HG02571 (cell line): ENCODE results near the gene VKORC1L1.
"Not testable (repeated sequence)": the region's sequence is repeated elsewhere in the genome, so short reads cannot be mapped to it uniquely, and the experiment has no call there.

ENCODE experiments used
- ATAC-seq: cut with Tn5 transposase; IDR thresholded peaks from one replicate; pipeline ENCODE4 v1.9.1; 2021; ENCODE audit warnings: mild to moderate bottlenecking, moderate library complexity; ENCODE audit not compliant: unreplicated experiment

The VKORC1L1 gene

DNA sequence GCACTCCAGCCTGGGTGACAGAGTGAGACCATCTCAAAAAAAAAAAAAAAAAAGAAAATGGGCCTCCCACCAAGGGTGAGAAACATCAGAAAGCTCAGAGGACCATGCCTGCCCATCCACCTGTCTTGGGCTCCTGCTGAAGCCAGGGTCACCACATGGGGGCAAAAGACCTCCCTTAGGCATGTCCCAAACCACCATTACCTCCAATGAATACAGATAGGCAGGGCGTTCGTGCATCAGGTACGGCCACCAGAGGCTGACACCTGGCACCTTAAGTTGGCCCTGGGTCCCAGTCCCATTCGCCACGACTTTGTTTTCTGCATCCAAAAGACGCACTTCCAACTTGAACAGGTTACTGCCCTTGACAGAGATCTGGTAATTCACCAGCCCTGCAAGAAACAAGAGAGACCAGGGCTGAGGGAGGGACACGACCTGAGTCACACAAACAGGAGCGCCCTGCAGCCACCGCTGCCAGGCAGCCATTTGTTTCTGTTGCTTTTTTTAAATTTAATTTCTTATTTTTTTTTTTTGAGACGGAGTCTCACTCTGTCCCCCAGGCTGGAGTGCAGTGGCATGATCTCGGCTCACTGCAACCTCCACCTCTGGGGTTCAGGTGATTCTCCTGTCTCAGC lies 103.1 kb downstream of the VKORC1L1 start:
- ATAC-seq, result no peak

DNA sequence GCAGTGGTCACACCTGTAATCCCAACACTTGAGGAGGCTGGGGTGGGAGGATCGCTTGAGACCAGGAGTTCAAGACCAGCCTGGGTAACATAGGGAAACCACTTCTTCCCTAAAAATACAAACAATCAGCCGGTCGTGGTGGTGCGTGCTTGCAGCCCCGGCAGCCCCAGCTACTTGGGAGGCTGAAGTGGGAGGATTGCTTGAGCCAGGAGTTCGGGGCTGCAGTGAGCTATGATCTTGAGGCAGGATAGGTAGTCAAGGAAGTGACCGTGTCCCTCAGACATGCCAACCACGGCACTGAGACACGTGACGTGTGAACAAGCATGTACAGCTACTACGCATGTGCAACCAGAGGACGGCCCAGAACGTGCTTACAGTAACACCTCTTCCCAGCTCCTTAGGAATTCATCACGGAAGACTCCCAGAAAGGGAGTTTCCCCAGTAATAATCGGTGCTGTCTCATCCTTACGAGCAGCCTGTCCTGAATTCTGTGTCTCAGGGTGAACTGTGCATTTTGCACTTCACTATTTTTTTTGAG lies 103.9 kb downstream of the VKORC1L1 start:
- no peak for ATAC-seq

DNA sequence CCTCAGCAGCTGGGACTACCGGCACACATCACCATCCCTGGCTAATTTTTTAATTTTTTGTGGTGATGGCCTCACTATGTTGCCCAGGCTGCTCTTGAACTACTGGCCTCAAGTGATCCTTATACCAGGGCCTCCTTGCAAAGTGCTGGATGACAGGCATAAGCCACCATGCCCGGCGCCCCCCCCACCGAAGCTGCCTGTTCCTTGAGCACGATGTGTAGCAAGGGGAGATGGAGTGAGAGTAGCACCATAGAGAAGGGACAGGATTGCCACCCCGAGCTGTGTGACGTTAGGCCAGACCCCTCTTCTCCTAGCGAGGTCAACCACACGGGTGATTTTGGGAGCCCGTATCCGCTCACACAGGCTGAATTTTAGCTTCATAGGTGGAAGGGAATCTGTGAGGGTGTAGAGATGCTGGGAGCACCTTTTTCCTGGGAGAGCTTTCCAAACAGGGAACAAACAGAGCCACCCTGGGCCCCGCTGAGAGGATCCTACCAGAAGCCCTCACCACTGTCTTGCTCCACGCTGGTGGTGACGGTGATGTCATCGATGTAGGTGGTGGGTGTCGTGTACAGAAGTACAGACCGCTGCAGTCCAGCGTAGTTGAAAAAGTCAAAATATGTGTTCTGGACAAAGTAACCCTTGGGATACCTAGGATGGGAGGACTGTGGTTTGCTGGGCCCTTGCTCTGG lies 106.2 kb downstream of the VKORC1L1 start:
- no peak for ATAC-seq

DNA sequence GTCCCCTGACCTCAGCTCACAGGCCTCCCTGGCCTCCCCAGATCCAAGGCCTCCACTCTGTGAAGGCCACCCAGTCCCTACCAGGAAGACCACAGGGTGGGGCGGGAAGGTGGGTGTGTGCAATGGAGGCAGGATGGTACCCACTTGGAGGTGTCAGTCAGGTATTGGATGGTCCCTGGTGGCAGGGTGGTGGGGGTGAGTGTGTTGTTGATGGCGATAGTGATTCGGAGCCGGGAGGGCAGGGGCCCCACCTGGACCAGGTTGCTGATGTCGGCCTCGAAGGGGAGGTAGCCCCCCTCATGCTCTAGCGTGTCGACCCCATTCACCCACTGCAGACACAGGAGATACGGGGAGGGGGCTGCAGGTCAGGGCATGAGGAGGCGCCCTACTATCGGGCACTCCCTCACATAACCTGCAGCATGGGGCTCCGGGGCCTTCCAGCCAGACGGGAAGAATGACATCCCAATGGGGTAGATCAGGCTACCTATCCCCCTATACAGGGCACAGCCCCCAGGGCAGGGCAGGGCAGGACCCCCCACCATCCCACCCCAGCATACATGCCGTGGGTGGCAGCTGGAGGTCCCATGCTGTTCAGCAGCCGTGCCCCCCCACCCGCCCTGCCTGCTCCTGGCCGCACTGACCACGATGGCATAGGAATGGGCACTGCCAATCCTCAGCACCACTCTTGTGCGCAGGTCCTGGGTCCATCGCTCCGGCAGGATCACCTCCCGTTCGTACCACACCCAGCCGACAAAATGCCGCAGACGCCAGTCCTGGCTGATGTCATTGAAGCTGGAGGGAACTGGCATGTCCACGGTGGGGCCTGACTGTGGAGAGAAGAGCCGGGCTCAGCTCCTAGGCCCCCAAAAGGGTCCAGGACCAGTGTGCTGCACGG lies 107.0 kb downstream of the VKORC1L1 start:
- ATAC-seq, result no peak

DNA sequence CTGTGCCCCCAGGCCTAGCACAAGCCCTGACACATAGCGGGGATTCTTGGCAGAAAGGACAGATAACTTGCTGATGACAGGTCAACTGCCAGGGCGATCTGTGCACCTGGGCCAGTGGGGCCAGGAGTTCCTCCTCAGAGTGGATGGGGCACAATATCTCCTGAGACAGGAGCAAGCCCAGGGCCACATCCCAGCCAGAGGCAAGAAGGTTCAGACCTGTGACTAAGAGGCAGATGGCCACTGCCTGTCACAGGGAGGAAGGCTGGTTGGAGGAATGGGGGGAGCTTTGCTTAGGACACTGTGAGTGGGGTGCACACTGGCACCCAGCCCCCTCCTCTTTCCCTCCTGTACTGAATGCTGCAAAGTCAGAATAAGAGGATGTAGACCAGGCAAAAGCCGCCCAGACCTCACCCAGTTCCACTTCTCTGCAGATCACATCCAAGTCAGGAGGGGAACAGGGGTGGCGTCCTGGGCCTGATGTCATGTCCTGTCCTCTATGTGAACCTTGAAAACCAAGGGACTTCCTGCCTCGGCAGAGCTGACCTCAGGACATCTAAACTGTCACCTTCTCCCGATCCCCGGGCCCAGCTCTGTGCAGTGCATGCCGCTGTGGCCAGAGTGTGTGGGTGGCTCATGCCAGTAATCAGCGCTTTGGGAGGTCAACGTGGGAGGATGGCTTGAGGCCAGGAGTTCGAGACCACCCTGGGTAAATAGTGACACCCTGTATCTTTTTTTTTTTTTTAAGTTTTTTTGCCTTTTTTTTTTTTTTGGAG lies 107.8 kb downstream of the VKORC1L1 start:
- ATAC-seq, result peak; percentile 46

DNA sequence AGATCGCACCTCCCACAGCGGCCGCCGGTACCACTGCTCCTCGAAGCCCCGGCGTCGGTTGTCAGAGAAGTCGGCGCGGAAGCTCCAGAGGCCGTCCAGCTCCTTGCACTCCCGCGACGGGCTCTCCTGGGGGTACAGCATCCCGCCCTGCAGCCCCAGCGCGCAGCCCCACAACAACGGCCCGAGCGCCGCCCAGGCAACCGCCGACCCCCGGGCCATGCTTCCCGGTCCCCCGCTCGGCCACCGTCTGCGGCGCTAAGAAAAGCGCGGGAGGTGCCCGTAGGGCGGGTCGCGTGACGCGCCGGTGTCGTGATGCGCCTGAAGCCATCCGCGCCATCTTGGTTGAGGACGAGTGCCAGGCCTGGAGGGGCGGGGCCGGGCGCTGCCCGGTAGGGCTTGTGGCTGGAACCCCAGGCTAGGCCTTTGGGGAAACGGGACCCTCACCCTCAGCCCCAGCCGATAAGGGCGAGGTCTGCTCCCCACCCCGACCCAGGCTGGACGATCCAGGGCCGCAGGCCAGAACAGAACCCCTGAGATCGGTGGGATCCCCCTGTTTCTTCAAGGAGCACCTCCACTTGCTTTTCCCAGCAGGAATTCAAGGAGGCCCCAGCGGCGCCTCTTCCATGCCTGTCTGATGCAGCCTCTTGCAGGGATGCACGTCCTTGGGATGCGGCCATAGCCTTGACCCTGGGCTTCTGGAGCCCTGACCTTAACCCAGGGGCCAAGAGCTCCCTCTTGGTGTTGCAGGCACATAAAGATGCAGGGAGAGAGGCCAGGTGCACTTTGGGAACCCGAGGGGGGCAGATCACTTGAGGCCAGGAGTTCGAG lies 109.3 kb downstream of the VKORC1L1 start, which contains the start of gene GUSB:
Gene GUSB, minus strand, starts transcription at position 249 of the 828 bp plus-strand sequence. Its CDS starts 30 bp downstream, at position 219.
- peak; percentile 84 for ATAC-seq

DNA sequence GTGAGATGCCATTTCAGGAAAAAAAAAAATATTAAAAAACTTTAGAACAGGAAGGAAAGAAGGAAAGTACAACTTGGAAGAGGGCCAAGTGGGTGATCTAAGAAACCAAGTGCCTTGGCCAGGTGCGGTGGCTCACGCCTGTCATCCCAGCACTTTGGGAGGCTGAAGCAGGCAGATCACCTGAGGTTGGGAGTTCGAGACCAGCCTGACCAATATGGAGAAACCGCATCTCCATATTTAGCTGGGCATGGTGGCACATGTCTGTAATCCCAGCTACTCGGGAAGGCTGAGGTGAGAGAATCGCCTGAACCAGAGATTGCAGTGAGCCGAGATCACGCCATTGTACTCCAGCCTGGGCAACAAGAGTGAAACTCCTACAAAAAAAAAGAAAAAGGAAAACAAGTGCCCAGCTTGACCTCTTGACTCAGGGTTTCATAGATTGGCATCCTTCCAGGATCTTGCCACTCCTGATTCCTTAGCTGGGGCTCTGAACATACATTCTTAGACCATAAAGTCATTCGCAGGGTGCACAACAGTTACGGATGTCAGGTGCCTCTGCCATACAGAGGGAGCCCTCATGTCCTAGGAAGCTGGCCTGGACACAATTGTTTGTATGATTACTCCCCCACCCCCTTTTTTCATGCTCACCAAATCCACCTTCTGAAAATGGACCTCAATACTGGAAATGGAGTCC lies 111.2 kb downstream of the VKORC1L1 start:
- ATAC-seq, result no peak

DNA sequence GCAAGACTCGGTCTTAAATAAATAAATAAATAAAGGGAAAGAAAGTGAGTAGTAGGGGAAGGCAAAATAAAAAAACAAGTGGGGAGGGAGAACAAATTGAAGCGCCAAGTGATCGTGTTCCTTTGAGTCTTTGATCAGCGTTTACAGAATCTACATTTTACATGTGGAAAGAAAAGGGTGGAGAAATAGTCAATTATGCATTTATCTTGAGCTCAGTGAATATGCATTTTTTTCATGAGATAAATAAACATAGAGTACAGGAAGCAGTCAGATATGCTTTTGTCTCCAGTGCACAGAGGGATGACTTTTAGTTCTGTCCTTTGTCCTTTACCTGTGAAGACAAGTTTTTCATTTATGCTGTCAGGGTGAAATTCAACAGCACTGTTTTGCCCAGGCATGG lies 115.2 kb downstream of the VKORC1L1 start:
- ATAC-seq, result no peak

DNA sequence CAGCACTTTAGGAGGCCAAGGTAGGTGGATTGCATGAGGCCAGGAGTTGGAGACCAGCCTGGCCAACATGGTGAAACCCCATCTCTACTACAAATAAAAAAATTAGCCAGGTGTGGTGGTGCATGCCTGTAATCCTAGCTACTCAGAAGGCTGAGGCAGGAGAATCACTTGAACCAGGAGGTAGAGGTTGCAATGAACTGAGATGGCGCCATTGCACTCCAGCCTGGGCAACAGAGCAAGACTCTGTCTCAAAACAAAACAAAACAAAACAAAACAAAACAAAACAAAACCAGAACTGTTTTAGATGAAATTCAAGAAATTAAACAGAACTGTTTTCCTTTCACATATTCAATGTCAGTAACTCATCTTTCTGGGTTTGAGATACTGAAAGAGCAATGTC lies 115.6 kb downstream of the VKORC1L1 start:
- ATAC-seq, result not testable (repeated sequence)

DNA sequence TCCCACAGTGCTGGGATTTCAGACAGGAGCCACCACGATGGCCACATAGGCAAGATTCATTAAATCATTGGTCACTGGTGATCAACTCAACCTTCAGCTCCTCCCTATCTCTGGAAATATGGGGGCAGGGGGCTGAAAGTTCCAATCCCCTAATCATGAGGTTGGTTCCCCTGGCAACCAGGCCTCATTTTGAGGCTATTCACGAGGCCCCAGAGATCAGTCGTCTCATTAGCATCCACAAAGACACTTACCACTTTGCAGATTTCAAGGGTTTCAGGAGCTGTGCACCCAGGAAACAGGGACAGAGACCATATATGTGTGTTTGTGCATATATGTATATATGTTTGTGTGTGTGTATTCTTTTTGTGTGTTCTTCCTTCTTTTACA lies 116.8 kb downstream of the VKORC1L1 start:
- ATAC-seq, result no peak

DNA sequence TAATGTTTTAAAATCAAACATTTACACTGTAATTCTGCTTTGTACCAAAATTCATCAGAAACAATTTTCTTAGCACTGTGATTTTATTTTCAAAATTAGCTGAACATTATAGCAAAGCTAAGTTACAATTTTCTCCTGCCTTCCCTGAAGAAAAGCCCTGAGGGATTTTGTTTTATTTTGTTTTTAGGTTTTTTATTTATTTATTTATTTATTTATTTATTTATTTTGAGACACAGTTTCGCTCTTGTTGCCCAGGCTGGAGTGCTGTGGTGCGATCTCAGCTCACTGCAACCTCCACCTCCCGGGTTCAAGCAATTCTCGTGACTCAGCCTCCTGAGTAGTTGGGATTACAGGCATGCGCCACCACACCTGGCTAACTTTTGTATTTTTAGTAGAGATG lies 119.0 kb downstream of the VKORC1L1 start:
- ATAC-seq, result not testable (repeated sequence)

DNA sequence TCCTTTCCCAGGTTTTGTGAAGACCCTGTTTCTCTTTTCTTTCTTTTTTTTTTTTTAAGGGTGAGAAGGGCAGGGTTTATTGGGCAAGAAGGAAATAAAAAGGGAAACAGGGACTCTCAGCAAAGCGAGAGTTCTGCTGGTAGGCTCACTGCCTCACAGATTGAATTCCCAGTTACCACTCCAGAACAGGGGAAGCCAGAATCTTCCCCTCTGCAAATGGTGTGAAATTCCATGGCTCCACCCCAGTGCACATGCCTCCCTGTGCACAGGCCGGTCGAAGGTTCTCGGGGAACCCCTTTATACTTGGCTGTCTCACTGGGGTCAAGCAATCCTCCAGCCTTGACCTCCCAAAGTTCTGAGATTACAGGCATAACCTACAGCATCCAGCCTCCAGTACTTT lies 119.7 kb downstream of the VKORC1L1 start:
- ATAC-seq, result no peak

DNA sequence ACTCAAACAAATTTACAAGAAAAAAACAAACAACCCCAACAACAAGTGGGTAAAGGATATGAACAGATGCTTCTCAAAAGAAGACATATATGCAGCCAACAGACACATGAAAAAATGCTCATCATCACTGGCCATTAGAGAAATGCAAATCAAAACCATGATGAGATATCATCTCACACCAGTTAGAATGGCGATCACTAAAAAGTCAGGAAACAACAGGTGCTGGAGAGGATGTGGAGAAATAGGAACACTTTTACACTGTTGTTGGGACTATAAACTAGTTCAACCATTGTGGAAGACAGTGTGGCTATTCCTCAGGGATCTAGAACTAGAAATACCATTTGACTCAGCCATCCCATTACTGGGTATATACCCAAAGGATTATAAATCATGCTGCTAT lies 122.1 kb downstream of the VKORC1L1 start:
- ATAC-seq, result not testable (repeated sequence)

DNA sequence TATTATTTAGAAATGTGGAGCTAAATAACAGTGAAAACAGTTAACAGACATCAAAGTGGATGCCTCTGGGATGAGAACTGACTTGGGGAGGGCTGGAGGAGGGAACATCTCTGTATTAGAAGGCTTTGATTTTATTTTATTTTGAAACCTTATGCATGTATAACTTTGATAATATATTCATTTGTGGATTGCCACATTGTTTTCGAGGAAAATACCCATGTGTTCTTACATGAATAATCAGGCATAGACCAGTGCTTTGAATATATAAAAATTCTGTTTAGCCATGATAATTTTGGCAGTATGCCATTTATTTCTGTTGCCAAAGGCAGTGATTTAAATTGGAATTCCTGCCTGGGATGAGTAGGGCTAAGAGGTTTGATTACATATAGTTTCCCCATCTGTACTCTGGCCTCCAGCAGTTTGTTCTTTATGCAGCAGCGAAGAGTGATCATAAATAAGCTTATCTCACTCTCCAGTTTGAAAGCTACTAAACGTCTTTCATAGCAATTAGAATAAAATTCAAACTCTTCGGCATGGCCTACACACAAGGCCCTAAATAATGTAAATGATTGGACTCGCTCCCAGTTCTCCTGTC lies 128.0 kb downstream of the VKORC1L1 start:
- not testable (repeated sequence) for ATAC-seq

DNA sequence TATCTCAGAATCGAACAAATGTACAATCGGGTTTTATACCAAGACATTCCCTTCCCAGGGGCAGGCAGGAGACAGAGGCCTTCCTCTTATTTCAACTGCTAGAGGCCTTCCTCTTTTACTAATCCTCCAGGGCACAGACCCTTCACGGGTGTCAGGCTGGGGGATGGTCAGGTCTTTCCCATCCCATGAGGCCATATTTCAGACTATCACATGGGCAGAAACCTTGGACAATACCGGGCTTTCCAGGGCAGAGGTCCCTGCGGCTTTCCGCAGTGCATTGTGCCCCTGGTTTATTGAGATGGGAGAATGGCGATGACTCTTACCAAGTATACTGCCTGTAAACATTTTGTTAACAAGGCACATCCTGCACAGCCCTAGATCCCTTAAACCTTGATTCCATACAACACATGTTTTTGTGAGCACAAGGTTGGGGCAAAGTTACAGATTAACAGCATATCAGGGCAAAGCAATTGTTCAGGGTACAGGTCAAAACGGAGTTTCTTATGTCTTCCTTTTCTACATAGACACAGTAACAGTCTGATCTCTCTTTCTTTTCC lies 132.3 kb downstream of the VKORC1L1 start:
- not testable (repeated sequence) for ATAC-seq

DNA sequence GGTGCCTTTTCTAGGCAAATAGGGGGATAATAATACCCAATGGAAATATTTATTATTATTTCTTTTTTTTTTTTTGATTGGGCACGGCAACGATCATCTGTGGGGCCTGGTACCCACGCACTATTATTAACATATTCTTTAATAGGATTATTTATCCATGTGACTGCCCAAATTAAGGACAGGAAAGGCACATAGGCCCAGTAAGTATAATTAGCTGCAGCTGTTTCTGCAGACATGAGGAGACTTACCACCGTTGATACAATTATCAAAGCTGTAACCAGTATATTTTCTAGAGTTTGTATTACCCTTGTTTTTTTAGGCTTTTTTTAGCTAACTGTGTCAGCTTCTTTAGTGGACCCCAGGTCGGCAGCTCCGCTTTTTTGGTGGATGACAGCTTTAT lies 134.4 kb downstream of the VKORC1L1 start:
- ATAC-seq, result no peak
